ENCODE measurements around the gene DNER.
"Not testable (repeated sequence)": the region's sequence is repeated elsewhere in the genome, so short reads cannot be mapped to it uniquely, and the experiment has no call there.

The DNER gene

DNA sequence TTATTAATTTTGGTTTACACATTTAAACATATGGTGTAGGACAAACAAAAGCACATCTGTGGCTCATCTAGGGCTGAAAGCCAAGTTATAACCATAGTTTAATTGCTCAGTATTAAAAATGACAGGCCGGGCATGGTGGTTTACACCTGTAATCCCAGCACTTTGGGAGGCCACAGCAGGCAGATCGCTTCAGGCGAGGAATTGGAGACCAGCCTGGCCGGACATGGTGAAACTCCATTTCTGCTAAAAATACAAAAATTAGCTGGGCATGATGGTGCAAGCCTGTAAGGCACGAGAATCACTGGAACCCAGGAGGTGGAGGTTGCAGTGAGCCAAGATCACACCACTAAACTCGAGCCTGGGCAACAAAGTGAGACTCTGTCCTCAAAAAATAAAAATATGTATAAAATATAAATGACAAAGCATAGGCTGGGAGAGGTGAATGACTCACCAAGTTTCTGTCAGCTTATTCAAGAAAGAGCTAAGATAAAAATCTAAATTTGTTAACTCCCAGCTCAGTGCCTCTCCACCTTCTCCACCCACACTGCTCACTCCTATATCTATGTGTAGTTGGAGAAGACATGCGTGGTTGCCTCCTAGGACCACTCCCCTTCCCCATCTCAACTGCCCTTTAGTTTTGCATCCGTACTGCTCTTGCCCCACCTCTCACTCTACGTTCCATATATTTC lies 364.1 kb downstream of the DNER start:
- H3K4me1 Mint-ChIP-seq (ENCODE audit: low read depth): no peaks in the 10 kb centered on the region
- H3K36me3 Mint-ChIP-seq: no peaks in the 10 kb centered on the region
- no peak overlapping the region for H3K4me3 Mint-ChIP-seq
- peaks cover 2% of the 10 kb centered on the region for H3K27me3 Mint-ChIP-seq
- no peaks in the 10 kb centered on the region for H3K9me3 Mint-ChIP-seq (ENCODE audit: low read depth)
- H3K27ac Mint-ChIP-seq: no peak overlapping the region

GRCh38 chr2:229348128-229348527 lies 366.2 kb downstream of the DNER start:
- Mint-ChIP-seq H3K27me3 (peaks cover 2% of the 10 kb centered on the region), H3K27ac (no peak overlapping the region), H3K9me3 (ENCODE audit: low read depth) (no peaks in the 10 kb centered on the region), H3K36me3 (no peaks in the 10 kb centered on the region), H3K4me1 (ENCODE audit: low read depth) (no peaks in the 10 kb centered on the region), H3K4me3 (no peak overlapping the region)

- no peaks in the 10 kb centered on the region for H3K4me1 Mint-ChIP-seq (ENCODE audit: low read depth)
- H3K36me3 Mint-ChIP-seq: no peaks in the 10 kb centered on the region
- H3K9me3 Mint-ChIP-seq (ENCODE audit: low read depth): no peaks in the 10 kb centered on the region
- no peak overlapping the region for H3K27ac Mint-ChIP-seq
- H3K4me3 Mint-ChIP-seq: no peak overlapping the region
- peaks cover 2% of the 10 kb centered on the region for H3K27me3 Mint-ChIP-seq
Measured at GRCh38 chr2:229346816-229347540, 367.4 kb downstream of the DNER start.

- Mint-ChIP-seq H3K27me3 (peaks cover 4% of the 10 kb centered on the region), H3K27ac (no peak overlapping the region), H3K4me1 (ENCODE audit: low read depth) (no peaks in the 10 kb centered on the region), H3K4me3 (no peak overlapping the region), H3K36me3 (no peaks in the 10 kb centered on the region), H3K9me3 (ENCODE audit: low read depth) (no peaks in the 10 kb centered on the region)
Measured at GRCh38 chr2:229344955-229345354, 369.4 kb downstream of the DNER start.

DNA sequence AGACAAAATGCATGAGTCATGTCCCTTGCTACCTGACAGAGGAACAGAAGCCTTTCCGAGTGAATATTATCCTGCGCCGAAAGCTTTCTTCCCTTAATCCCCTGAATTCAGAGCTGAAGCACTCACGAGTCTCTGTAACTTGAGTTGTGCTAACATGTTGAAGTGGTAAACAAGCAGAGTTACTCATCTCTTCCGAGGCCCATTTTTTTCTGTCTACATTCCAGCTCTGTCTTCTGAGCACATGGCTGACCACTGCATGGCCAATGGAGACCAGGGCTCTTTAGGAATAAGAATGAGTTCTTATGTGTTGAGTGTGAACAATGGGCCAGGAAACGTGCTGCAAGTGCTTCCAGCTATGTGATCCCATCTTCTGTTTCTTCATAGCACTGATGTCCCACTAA lies 370.2 kb downstream of the DNER start:
- Mint-ChIP-seq H3K4me3 (no peak overlapping the region), H3K4me1 (ENCODE audit: low read depth) (no peaks in the 10 kb centered on the region), H3K9me3 (ENCODE audit: low read depth) (no peaks in the 10 kb centered on the region), H3K27me3 (peaks cover 4% of the 10 kb centered on the region), H3K36me3 (no peaks in the 10 kb centered on the region), H3K27ac (no peak overlapping the region)

- no peak overlapping the region for H3K4me3 Mint-ChIP-seq
- H3K9me3 Mint-ChIP-seq (ENCODE audit: low read depth): no peaks in the 10 kb centered on the region
- H3K27me3 Mint-ChIP-seq: peaks cover 4% of the 10 kb centered on the region
- H3K4me1 Mint-ChIP-seq (ENCODE audit: low read depth): no peaks in the 10 kb centered on the region
- no peak overlapping the region for H3K27ac Mint-ChIP-seq
- no peaks in the 10 kb centered on the region for H3K36me3 Mint-ChIP-seq
Measured at GRCh38 chr2:229343661-229344060, 370.7 kb downstream of the DNER start.

DNA sequence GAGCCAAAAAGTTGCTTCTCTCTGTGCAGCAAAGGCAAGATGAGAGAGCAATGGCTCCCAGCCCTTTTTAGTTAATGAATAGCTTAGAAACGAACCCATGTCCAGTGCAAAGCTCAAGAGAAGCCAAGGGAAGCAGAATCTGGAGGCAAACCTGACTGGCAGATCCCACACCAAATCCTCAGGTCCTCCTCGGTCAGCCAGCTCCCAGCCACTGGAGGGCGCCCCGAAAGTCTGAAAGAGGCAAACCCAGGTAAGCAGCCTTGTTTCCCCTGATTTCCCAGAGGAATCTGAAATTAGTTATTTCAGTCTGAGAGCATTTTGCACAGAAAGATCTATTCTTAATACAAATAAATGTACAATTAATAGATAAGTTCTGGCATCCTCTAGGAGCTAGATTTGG lies 372.0 kb downstream of the DNER start:
- no peak overlapping the region for H3K4me3 Mint-ChIP-seq
- H3K4me1 Mint-ChIP-seq (ENCODE audit: low read depth): no peaks in the 10 kb centered on the region
- H3K27me3 Mint-ChIP-seq: peaks cover 2% of the 10 kb centered on the region
- no peaks in the 10 kb centered on the region for H3K9me3 Mint-ChIP-seq (ENCODE audit: low read depth)
- no peaks in the 10 kb centered on the region for H3K36me3 Mint-ChIP-seq
- H3K27ac Mint-ChIP-seq: no peak overlapping the region

DNA sequence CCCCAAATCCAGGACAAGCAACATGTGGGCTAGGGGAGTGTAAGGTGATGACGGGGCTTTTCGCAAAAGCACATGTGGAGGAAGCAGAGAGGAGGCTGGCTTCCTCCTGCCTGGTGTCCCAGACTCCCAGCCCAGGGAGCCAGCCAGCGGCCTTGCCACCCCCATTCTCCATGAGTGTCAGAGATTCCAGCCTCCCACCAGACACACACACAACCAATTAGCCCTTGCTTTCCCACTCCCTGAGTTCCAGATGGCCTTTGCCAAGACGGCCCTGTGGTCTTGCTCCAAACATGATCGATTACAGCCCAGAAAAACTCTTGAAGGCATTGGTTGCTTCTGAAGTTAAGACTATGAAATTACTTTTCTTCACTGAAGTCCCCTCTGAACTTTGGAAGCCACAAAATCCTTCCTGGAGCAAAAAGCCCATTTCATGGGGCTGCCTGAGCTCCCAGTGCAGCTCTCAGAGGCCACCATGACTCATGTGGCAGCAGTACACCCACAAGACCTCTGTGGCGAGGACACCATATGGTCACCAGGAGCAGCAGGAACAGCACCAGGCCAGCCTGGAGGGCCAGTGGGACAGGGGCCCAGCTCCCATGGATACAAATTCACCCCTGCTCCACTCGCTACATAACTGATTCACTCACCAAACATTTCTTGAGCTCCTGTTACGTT lies 374.1 kb downstream of the DNER start:
- Mint-ChIP-seq H3K4me1 (ENCODE audit: low read depth) (no peaks in the 10 kb centered on the region), H3K36me3 (no peaks in the 10 kb centered on the region), H3K27me3 (peaks cover 2% of the 10 kb centered on the region), H3K9me3 (ENCODE audit: low read depth) (no peaks in the 10 kb centered on the region), H3K4me3 (no peak overlapping the region), H3K27ac (no peak overlapping the region)

DNA sequence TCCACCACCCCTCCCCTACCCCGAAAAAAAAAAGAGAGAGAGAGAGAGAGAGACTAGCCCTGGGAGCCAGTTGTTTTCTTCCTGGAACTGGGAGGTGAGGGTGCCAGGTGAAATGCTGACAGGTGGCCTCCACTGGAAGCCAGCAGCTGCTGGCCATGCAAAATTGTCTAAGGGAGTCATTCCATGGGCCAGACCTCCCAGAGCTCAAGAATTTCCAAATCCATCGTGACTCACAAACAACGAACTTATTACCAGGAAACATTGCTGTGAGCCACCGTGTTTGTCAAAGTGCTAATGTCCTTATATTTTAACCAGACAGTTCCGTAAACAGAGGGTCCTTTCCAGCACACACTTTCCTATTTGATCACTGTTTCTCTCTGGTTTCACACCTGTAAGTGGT lies 374.7 kb downstream of the DNER start:
- Mint-ChIP-seq H3K36me3 (no peaks in the 10 kb centered on the region), H3K9me3 (ENCODE audit: low read depth) (no peaks in the 10 kb centered on the region), H3K27me3 (peaks cover 2% of the 10 kb centered on the region), H3K27ac (no peak overlapping the region), H3K4me3 (no peak overlapping the region), H3K4me1 (ENCODE audit: low read depth) (no peaks in the 10 kb centered on the region)

GRCh38 chr2:229339171-229339570 lies 375.2 kb downstream of the DNER start:
- not testable (repeated sequence) for H3K4me3 Mint-ChIP-seq; H3K36me3 Mint-ChIP-seq; H3K9me3 Mint-ChIP-seq (ENCODE audit: low read depth); H3K4me1 Mint-ChIP-seq (ENCODE audit: low read depth); H3K27me3 Mint-ChIP-seq; H3K27ac Mint-ChIP-seq

DNA sequence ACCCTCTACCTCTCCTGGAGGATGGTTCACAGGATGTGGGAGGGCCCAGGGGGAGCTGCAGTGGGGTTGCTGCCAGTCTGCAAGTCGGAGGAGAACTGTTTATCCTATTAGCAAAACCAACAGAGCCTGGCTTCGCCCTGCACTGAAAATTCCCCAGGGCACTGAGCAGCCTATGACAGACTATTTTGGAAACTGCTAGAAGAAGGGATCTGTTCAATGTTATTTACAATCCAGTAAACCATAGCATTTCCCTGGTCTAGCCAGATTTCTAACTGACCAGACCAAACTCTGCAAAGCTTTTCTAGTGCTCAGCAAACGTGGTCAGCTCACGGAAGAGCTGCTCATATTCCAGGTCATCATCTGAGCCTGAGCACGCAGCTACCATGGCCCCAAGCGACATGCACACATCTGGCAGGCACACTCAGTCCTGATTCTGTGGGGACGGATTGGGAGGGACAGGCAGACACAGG lies 378.4 kb downstream of the DNER start:
- Mint-ChIP-seq H3K4me1 (ENCODE audit: low read depth) (no peaks in the 10 kb centered on the region), H3K36me3 (no peaks in the 10 kb centered on the region), H3K4me3 (no peak overlapping the region), H3K9me3 (ENCODE audit: low read depth) (no peaks in the 10 kb centered on the region), H3K27ac (no peak overlapping the region), H3K27me3 (peaks cover 2% of the 10 kb centered on the region)

DNA sequence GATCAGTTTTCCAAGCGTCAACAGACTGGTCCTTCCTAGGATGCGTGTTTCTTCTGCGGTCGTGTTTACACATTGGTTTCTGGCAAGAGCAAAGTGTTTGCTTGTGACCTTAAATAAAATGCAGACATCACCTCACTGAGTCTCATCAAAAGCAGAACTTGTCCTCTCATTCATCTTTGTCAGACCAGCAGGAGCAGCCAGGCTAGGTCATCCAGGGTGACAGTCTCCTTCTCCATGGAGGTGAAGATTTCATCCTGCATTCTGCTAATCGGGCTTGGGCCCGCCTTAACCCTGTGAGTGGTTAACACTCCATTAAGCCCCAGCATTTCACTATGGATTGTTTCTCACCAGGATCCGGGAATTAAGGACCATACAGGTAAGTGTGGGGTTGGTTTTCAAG lies 379.0 kb downstream of the DNER start:
- Mint-ChIP-seq H3K4me1 (ENCODE audit: low read depth) (no peaks in the 10 kb centered on the region), H3K27me3 (no peaks in the 10 kb centered on the region), H3K9me3 (ENCODE audit: low read depth) (no peaks in the 10 kb centered on the region), H3K27ac (no peak overlapping the region), H3K4me3 (no peak overlapping the region), H3K36me3 (no peaks in the 10 kb centered on the region)

GRCh38 chr2:229330952-229331351 lies 383.4 kb downstream of the DNER start:
- no peaks in the 10 kb centered on the region for H3K36me3 Mint-ChIP-seq
- H3K27ac Mint-ChIP-seq: no peak overlapping the region
- no peaks in the 10 kb centered on the region for H3K9me3 Mint-ChIP-seq (ENCODE audit: low read depth)
- H3K4me3 Mint-ChIP-seq: no peak overlapping the region
- H3K27me3 Mint-ChIP-seq: no peaks in the 10 kb centered on the region
- no peaks in the 10 kb centered on the region for H3K4me1 Mint-ChIP-seq (ENCODE audit: low read depth)

DNA sequence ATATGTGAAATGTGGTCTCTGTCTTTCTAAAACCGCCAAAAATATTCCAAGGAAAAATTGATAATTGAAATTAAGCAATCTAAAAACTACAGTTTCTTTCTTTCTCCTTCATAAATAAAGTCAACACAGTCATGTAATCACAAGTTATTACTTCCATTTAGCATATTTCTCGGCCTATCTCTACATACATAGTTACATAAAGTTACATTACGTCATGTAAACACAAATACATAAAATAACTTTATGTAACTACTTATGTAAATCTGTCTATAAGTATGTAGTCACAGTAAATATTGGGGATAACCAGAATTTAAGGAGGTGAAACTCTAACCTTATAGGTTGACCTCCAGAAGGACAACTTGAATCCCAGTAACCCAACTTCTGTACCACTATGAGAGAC lies 394.8 kb downstream of the DNER start:
- Mint-ChIP-seq H3K4me3 (no peak overlapping the region), H3K36me3 (no peaks in the 10 kb centered on the region), H3K27me3 (peaks cover 2% of the 10 kb centered on the region), H3K27ac (no peak overlapping the region), H3K4me1 (ENCODE audit: low read depth) (no peaks in the 10 kb centered on the region), H3K9me3 (ENCODE audit: low read depth) (no peaks in the 10 kb centered on the region)

DNA sequence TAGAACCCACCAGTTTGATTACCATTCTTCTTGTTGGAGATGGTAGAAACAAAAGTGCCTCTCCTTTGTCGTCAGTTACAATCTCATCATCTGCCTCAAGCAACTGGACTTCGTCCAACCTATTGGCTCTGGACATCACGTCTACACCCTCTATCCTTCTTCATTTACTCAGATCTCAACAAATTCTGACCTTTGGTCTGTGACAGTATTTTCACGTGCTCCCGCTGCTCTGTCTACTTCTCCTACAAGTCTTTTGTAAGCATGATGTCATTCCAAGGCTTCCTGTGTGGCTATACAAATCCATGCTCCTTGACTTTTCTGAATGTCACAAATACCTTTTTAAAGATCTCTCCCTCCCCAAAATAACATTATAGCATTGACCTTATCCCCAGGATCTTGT lies 400.2 kb downstream of the DNER start:
- H3K9me3 Mint-ChIP-seq (ENCODE audit: low read depth): no peaks in the 10 kb centered on the region
- no peak overlapping the region for H3K27ac Mint-ChIP-seq
- H3K27me3 Mint-ChIP-seq: peaks cover 2% of the 10 kb centered on the region
- H3K36me3 Mint-ChIP-seq: no peaks in the 10 kb centered on the region
- no peaks in the 10 kb centered on the region for H3K4me1 Mint-ChIP-seq (ENCODE audit: low read depth)
- H3K4me3 Mint-ChIP-seq: no peak overlapping the region

Measured in activated naive CD8-positive, alpha-beta T cell (primary cell).